Effector memory CD8-positive, alpha-beta T cell (primary cell): ENCODE measurements around the gene NPHP4.

Experiments used
- ATAC-seq: fragments of 150-1000 bp; cut with Tn5 transposase; replicated peaks from 2 replicates; pipeline ENCODE4 v1.10.0; 2021; ENCODE audit warnings: mild to moderate bottlenecking, moderate library complexity
- DNase-seq, 3 experiments: peaks; one replicate each; pipeline ENCODE4 v3.0.0; 2021
- H3K27ac Mint-ChIP-seq, 2 donors: one replicate each; pipeline ENCODE4 v1.8.0; 2022; ENCODE audit warnings: mild to moderate bottlenecking in 2 of 2, mixed read lengths in 2 of 2, moderate library complexity in 2 of 2
- H3K27me3 Mint-ChIP-seq, 2 donors: one replicate each; pipeline ENCODE4 v1.8.0; 2022; ENCODE audit warnings: mixed read lengths in 2 of 2
- H3K36me3 Mint-ChIP-seq: one replicate; pipeline ENCODE4 v1.8.0; 2022; ENCODE audit warnings: mild to moderate bottlenecking, moderate library complexity, mixed read lengths; ENCODE audit not compliant: insufficient read depth
- H3K4me1 Mint-ChIP-seq, 2 donors: one replicate each; pipeline ENCODE4 v1.8.0; 2022; ENCODE audit warnings: low read depth in 2 of 2, mixed read lengths in 2 of 2
- H3K4me3 Mint-ChIP-seq, 2 donors: one replicate each; pipeline ENCODE4 v1.8.0; 2022; ENCODE audit warnings: mild to moderate bottlenecking in 2 of 2, mixed read lengths in 2 of 2, moderate library complexity in 2 of 2
- H3K9me3 Mint-ChIP-seq, 2 donors: one replicate each; pipeline ENCODE4 v1.8.0; 2022; ENCODE audit warnings: mixed read lengths in 2 of 2

The NPHP4 gene

DNA sequence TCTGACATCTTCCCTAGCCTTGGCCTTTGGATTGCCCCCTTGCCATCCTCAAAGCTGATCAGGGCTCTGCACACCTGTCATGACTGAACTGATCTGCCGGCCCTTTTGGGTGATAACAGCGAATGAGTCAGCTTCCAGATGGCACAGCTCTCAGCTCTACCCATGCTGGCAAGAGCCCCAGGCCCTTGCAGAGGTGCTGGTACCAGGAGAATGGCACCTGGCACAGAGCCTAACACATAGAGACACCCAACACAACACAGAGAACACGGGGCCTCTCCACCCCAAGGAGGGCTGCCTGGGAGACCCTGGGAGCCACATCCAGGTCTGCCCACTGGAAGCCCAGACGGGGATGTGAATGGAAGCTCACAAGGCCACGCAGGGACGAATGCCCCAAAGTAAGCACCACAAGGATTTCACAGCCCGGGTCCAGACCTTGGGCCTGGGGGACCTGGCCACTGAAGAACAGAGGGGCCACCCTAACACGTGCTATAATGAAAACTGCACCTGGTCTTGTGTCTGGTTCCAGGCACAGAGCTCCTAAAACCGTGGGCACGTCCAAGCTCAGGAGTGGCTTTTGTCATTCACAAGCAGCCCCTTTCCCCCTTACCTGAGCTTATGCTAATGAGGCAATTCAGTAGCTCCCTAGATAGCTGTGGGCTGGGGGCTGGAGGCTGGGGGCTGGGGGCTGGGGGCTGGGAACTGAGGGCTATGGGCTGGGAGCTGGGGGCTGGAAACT lies 160.5 kb downstream of the NPHP4 start:
- Mint-ChIP-seq H3K27ac (no peak overlapping the region), H3K9me3 (peaks cover 3 to 10% of the 10 kb centered on the region in 2 donors), H3K36me3 (no peaks in the 10 kb centered on the region), H3K4me3 (no peak overlapping the region), H3K4me1 (no peaks in the 10 kb centered on the region), H3K27me3 (peaks cover 0 to 34% of the 10 kb centered on the region in 2 donors)
- no peak for DNase-seq
- no peak for ATAC-seq

GRCh38 chr1:5830771-5831599 lies 161.2 kb downstream of the NPHP4 start:
- no peaks in the 10 kb centered on the region for H3K4me1 Mint-ChIP-seq
- no peak for ATAC-seq
- H3K27ac Mint-ChIP-seq = no peak overlapping the region
- peaks cover 4 to 33% of the 10 kb centered on the region in 2 donors for H3K27me3 Mint-ChIP-seq
- H3K36me3 Mint-ChIP-seq = no peaks in the 10 kb centered on the region
- H3K9me3 Mint-ChIP-seq = peaks cover 3 to 10% of the 10 kb centered on the region in 2 donors
- DNase-seq = no peak
- H3K4me3 Mint-ChIP-seq = no peak overlapping the region

DNA sequence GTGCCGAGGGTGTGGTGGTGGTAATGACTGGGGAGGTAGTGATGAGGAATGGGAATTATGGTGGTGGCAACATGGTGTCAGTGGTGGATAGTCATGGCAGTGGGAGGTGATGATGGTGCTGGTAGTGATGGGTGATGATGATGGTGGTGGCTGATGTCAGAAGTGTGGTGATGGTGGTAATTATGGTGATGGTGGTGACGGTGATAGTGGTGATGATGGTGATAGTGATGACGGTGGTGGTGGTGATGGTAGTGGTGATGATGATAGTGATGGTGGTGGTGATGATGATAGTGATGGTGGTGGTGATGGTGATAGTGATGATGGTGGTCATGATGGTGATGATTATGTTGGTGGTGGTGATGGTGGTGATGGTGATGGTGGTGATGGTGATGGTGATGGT lies 162.8 kb downstream of the NPHP4 start:
- Mint-ChIP-seq H3K27ac (no peak overlapping the region), H3K36me3 (no peaks in the 10 kb centered on the region), H3K27me3 (peaks cover 6 to 29% of the 10 kb centered on the region in 2 donors), H3K9me3 (peaks cover 3 to 10% of the 10 kb centered on the region in 2 donors), H3K4me3 (no peak overlapping the region), H3K4me1 (no peaks in the 10 kb centered on the region)
- ATAC-seq = no peak
- no peak for DNase-seq

DNA sequence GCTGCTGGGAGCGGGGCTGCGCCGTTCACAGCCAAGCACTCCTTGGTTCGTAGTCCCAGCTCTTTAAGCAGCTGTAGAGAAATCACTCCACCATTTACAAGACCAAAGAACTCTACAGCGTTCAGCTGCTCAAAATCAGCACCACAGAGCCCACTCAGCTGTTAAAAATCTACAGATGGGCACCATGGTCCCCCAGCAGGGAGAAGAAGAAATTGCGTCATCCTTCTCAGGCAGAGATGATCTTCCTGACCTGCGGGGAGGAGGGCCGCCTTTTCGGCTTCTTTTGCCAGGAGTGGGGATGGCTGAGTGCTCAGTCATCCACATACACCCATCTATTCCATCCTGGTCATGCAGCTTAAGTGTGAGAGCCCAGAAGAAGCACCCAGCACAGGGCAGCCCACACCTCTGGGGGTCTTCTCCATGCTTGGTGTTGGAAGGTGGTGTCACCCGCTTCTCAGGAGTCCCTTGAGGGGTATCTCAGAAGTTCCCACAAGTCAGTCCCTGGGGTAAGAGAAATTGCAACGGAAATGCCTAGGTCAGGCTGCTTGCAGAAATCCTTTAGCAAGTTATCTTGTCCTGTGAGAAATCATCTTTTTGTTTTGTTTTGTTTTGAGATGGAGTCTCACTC lies 163.8 kb downstream of the NPHP4 start:
- Mint-ChIP-seq H3K9me3 (peaks cover 6 to 10% of the 10 kb centered on the region in 2 donors), H3K27ac (no peak overlapping the region), H3K4me1 (no peaks in the 10 kb centered on the region), H3K4me3 (no peak overlapping the region), H3K36me3 (no peaks in the 10 kb centered on the region), H3K27me3 (peaks cover 6 to 29% of the 10 kb centered on the region in 2 donors)
- ATAC-seq (no peak), DNase-seq (no peak)

- DNase-seq = no peak
- Mint-ChIP-seq H3K4me3 (no peak overlapping the region), H3K9me3 (peaks cover 6 to 10% of the 10 kb centered on the region in 2 donors), H3K36me3 (no peaks in the 10 kb centered on the region), H3K27ac (no peak overlapping the region), H3K4me1 (no peaks in the 10 kb centered on the region), H3K27me3 (peaks cover 6 to 34% of the 10 kb centered on the region in 2 donors)
- ATAC-seq = no peak
These were observed 164.7 kb downstream of the NPHP4 start for GRCh38 chr1:5827516-5827915.

- no peak for ATAC-seq
- Mint-ChIP-seq H3K9me3 (peaks cover 6 to 10% of the 10 kb centered on the region in 2 donors), H3K4me3 (no peak overlapping the region), H3K4me1 (no peaks in the 10 kb centered on the region), H3K36me3 (no peaks in the 10 kb centered on the region), H3K27ac (no peak overlapping the region), H3K27me3 (peaks cover 7 to 40% of the 10 kb centered on the region in 2 donors)
- no peak for DNase-seq
These were observed 165.6 kb downstream of the NPHP4 start for GRCh38 chr1:5826601-5827000.

DNA sequence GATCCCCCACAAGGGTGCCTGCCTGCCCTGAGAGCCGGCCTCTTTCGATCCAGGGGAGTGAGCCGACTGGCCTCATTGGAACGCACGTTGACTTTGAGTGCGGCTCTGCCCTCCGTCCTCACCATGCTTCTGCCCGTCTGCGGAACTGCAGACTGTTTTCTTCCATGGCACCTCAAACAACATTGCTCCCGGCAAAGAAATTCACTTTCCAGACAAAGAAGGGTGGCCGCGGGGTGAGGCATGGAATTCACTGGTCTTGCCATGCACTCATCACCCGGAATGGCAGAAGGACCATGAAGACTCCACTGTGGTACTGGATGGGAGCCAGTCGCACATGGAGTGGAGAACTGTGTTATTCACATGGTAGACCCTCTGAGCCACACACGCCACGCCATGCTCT lies 169.5 kb downstream of the NPHP4 start:
- H3K4me1 Mint-ChIP-seq = no peaks in the 10 kb centered on the region
- H3K27me3 Mint-ChIP-seq = peaks cover 32 to 70% of the 10 kb centered on the region in 2 donors
- H3K27ac Mint-ChIP-seq = no peak overlapping the region
- H3K9me3 Mint-ChIP-seq = peaks cover 0 to 2% of the 10 kb centered on the region in 2 donors
- no peak overlapping the region for H3K4me3 Mint-ChIP-seq
- DNase-seq = no peak
- H3K36me3 Mint-ChIP-seq = no peaks in the 10 kb centered on the region
- no peak for ATAC-seq

DNA sequence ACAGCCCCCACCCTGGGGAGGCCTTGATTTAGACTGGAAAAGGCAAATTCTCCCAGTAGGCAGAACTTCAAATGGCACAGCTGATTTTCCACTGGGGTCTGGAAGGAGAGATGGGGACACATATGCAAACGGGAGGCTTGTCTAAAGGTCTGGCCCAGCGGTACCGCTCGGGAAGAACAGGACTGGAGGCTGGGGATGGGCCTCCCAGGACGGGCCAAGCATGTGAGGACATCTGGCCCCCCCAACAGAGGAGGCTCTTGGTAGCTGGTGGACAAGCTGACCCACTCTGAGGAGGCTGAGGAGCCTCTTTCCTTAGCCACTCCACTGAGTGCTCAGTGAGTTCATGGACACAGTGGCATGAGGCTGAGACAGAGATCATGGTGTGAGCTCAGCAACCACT lies 170.0 kb downstream of the NPHP4 start:
- no peaks in the 10 kb centered on the region for H3K36me3 Mint-ChIP-seq
- no peaks in the 10 kb centered on the region for H3K4me1 Mint-ChIP-seq
- no peak overlapping the region for H3K27ac Mint-ChIP-seq
- H3K9me3 Mint-ChIP-seq = peaks cover 0 to 2% of the 10 kb centered on the region in 2 donors
- no peak overlapping the region for H3K4me3 Mint-ChIP-seq
- ATAC-seq (no peak), DNase-seq (no peak)
- peaks cover 35 to 70% of the 10 kb centered on the region in 2 donors for H3K27me3 Mint-ChIP-seq

- Mint-ChIP-seq H3K4me1 (no peaks in the 10 kb centered on the region), H3K27ac (no peak overlapping the region), H3K27me3 (peaks cover 41 to 71% of the 10 kb centered on the region in 2 donors), H3K4me3 (no peak overlapping the region), H3K9me3 (peaks cover 0 to 2% of the 10 kb centered on the region in 2 donors), H3K36me3 (no peaks in the 10 kb centered on the region)
- DNase-seq (no peak), ATAC-seq (no peak)
These were observed 170.6 kb downstream of the NPHP4 start for GRCh38 chr1:5821540-5822176.

GRCh38 chr1:5820026-5820421 lies 172.2 kb downstream of the NPHP4 start:
- H3K4me3 Mint-ChIP-seq = no peak overlapping the region
- H3K27ac Mint-ChIP-seq = no peak overlapping the region
- ATAC-seq = no peak
- DNase-seq = no peak
- H3K27me3 Mint-ChIP-seq = peaks cover 43 to 78% of the 10 kb centered on the region in 2 donors
- H3K9me3 Mint-ChIP-seq = peaks cover 0 to 2% of the 10 kb centered on the region in 2 donors
- no peaks in the 10 kb centered on the region for H3K36me3 Mint-ChIP-seq
- H3K4me1 Mint-ChIP-seq = no peaks in the 10 kb centered on the region

DNA sequence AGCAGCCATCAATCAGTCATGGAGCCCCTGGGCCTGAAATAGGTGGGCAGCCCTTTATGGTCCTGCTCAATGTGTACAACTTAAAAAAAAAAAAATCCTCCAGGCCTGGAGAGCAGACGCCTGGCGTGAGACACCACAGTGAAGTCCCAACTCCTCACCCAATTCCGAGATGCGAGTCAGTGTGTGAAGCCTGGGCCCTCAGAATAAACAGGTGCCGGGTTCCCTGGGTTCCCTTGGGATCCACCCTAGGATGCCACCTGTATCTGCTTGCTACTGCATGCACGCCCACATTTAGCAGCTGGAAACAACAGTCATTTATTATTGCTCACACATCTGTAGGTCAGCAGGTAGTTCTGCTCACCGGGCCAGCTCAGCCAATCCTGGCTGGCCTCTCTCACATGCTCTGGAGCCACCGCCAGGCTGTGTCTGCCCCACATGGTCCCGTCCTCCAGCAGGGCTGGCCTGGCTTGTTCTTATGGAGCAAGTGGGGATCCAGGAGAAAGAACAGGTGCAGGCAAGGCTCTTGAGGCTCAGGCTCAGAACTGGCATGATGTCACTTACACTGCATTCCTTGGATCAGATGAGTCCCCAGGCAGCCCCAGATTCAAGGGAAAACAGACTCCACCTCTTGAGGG lies 172.7 kb downstream of the NPHP4 start:
- H3K36me3 Mint-ChIP-seq = no peaks in the 10 kb centered on the region
- no peaks in the 10 kb centered on the region for H3K4me1 Mint-ChIP-seq
- H3K27ac Mint-ChIP-seq = no peak overlapping the region
- no peak for DNase-seq
- H3K27me3 Mint-ChIP-seq = peaks cover 43 to 83% of the 10 kb centered on the region in 2 donors
- no peak for ATAC-seq
- no peak overlapping the region for H3K4me3 Mint-ChIP-seq
- H3K9me3 Mint-ChIP-seq = peaks cover 0 to 2% of the 10 kb centered on the region in 2 donors

- Mint-ChIP-seq H3K36me3 (no peaks in the 10 kb centered on the region), H3K4me3 (no peak overlapping the region), H3K4me1 (no peaks in the 10 kb centered on the region), H3K27me3 (peaks cover 43 to 87% of the 10 kb centered on the region in 2 donors), H3K27ac (no peak overlapping the region), H3K9me3 (no peaks in the 10 kb centered on the region)
- DNase-seq (no peak), ATAC-seq (no peak)
These were observed 173.5 kb downstream of the NPHP4 start for GRCh38 chr1:5818755-5819154.

GRCh38 chr1:5815716-5816115 lies 176.5 kb downstream of the NPHP4 start:
- no peak overlapping the region for H3K27ac Mint-ChIP-seq
- DNase-seq = no peak

More at GRCh38 chr1:5815716-5816115, 176.5 kb downstream of the NPHP4 start:
- H3K27me3 Mint-ChIP-seq = peaks cover 33 to 65% of the 10 kb centered on the region in 2 donors
- no peak overlapping the region for H3K4me3 Mint-ChIP-seq
- H3K4me1 Mint-ChIP-seq = no peaks in the 10 kb centered on the region
- no peaks in the 10 kb centered on the region for H3K36me3 Mint-ChIP-seq
- no peak for ATAC-seq
- no peaks in the 10 kb centered on the region for H3K9me3 Mint-ChIP-seq
